ENCODE data around the gene NPHS1.
A peak's percentile ranks its signal among the peaks of the same experiment; 100 is the strongest.
"Not testable (repeated sequence)": the region's sequence is repeated elsewhere in the genome, so short reads cannot be mapped to it uniquely, and the experiment has no call there.

The NPHS1 gene

GRCh38 chr19:35846038-35846668 lies 6.2 kb downstream of the NPHS1 start:
- DNase-seq: no peak

- DNase-seq: no peak
Observed at GRCh38 chr19:35845215-35846037, 6.9 kb downstream of the NPHS1 start.

GRCh38 chr19:35844482-35845214 lies 7.7 kb downstream of the NPHS1 start:
- no peak for DNase-seq

GRCh38 chr19:35843676-35844481 lies 8.4 kb downstream of the NPHS1 start:
- no peak for DNase-seq

- no peak for DNase-seq
Observed at GRCh38 chr19:35842666-35843272, 9.5 kb downstream of the NPHS1 start.

GRCh38 chr19:35841961-35842595 lies 10.2 kb downstream of the NPHS1 start:
- no peak for DNase-seq

- DNase-seq: not testable (repeated sequence)
Observed at GRCh38 chr19:35836096-35836495, 16.2 kb downstream of the NPHS1 start.

- DNase-seq: no peak
Observed at GRCh38 chr19:35833972-35834371, 18.3 kb downstream of the NPHS1 start.

GRCh38 chr19:35832054-35832453 lies 20.2 kb downstream of the NPHS1 start:
- DNase-seq: no peak

- no peak for DNase-seq
Observed at GRCh38 chr19:35830986-35831385, 21.3 kb downstream of the NPHS1 start.

- peak; percentile 18 for DNase-seq
Observed at GRCh38 chr19:35828692-35829301, 23.5 kb downstream of the NPHS1 start.

- no peak for DNase-seq
Observed at GRCh38 chr19:35824150-35824549, 28.2 kb downstream of the NPHS1 start.

GRCh38 chr19:35822579-35822978 lies 29.7 kb downstream of the NPHS1 start:
- no peak for DNase-seq

GRCh38 chr19:35818445-35818844 lies 33.9 kb downstream of the NPHS1 start:
- DNase-seq: no peak

- DNase-seq: no peak
Observed at GRCh38 chr19:35816846-35817245, 35.5 kb downstream of the NPHS1 start.

- DNase-seq: no peak
Observed at GRCh38 chr19:35816262-35816661, 36.0 kb downstream of the NPHS1 start.

GRCh38 chr19:35813043-35813890 lies 39.0 kb downstream of the NPHS1 start:
- no peak for DNase-seq

- DNase-seq: no peak
Observed at GRCh38 chr19:35812220-35813042, 39.9 kb downstream of the NPHS1 start, which contains the start of gene PRODH2. Gene PRODH2 (minus strand): TSS chr19:35812845. CDS start chr19:35812805, 40 bp downstream.

All from activated T-cell treated with anti-CD3 and anti-CD28 coated beads for 4 hours (primary cell).